Stimulated activated CD8-positive, alpha-beta memory T cell treated with anti-CD3 and anti-CD28 coated beads, Interleukin-2, amount 100 ng/mL, for 48 hours (primary cell): ENCODE data around the gene RGP1.

ENCODE experiments used
- DNase-seq, 2 donors: peaks; one replicate each; pipeline ENCODE4 v3.0.0-alpha.2; 2020; ENCODE audit warnings: low read depth in 2 of 2

RGP1 gene

GRCh38 chr9:35771534-35771933 lies 22.4 kb downstream of the RGP1 start:
- no peak for DNase-seq

- no peak for DNase-seq
These were observed 22.9 kb downstream of the RGP1 start for GRCh38 chr9:35771943-35772342.

- DNase-seq, result no peak
These were observed 26.0 kb downstream of the RGP1 start for GRCh38 chr9:35774907-35775635.

GRCh38 chr9:35776018-35776417 lies 26.9 kb downstream of the RGP1 start:
- DNase-seq, result no peak

- no peak for DNase-seq
These were observed 29.4 kb downstream of the RGP1 start for GRCh38 chr9:35778496-35778895.

- DNase-seq, result no peak
These were observed 32.0 kb downstream of the RGP1 start for GRCh38 chr9:35781066-35781465.

- no peak for DNase-seq
These were observed 34.3 kb downstream of the RGP1 start for GRCh38 chr9:35783418-35783817.

GRCh38 chr9:35789541-35789940 lies 40.5 kb downstream of the RGP1 start:
- DNase-seq, result no peak

GRCh38 chr9:35790025-35790384 lies 40.9 kb downstream of the RGP1 start:
- no peak for DNase-seq

GRCh38 chr9:35790385-35791296 lies 41.6 kb downstream of the RGP1 start:
- DNase-seq, result peak; percentile 9 to 26

- DNase-seq, result no peak
These were observed 42.3 kb downstream of the RGP1 start, which contains the start of gene NPR2 for GRCh38 chr9:35791297-35791921. Gene NPR2 (plus strand): TSS chr9:35791591. CDS start chr9:35792409, 818 bp downstream.

GRCh38 chr9:35792024-35792813 lies 43.1 kb downstream of the RGP1 start:
- no peak for DNase-seq

GRCh38 chr9:35792826-35793225 lies 43.7 kb downstream of the RGP1 start:
- no peak for DNase-seq

- no peak for DNase-seq
These were observed 44.4 kb downstream of the RGP1 start for GRCh38 chr9:35793461-35793860.

- no peak for DNase-seq
These were observed 46.6 kb downstream of the RGP1 start for GRCh38 chr9:35795695-35796094.

GRCh38 chr9:35797311-35798109 lies 48.4 kb downstream of the RGP1 start:
- no peak for DNase-seq

GRCh38 chr9:35798658-35799374 lies 49.7 kb downstream of the RGP1 start:
- DNase-seq, result peak in 1 of 2 donors; percentile 18

GRCh38 chr9:35800530-35800929 lies 51.4 kb downstream of the RGP1 start:
- DNase-seq, result no peak

- no peak for DNase-seq
These were observed 52.4 kb downstream of the RGP1 start for GRCh38 chr9:35801328-35802128.
